Loucy (cell line): Measurements from ENCODE around the gene C20orf173.

Source experiments
- H2AFZ ChIP-seq: fragments of 200-600 bp; sonication (generic); 2 replicates; pipeline ENCODE4 v1.6.0; 2016; ENCODE audit warnings: antibody characterized with exemption, mild to moderate bottlenecking, low read length, moderate library complexity
- H3F3A ChIP-seq: fragments of 200-600 bp; 2 replicates; pipeline ENCODE4 v1.6.0; 2016; ENCODE audit warnings: antibody characterized with exemption, low read depth, mild to moderate bottlenecking
- H3K27me3 ChIP-seq: fragments of 200-600 bp; sonication (generic); 2 replicates; pipeline ENCODE4 v1.6.1; 2014; ENCODE audit warnings: low read length, mild to moderate bottlenecking; ENCODE audit not compliant: insufficient read depth, poor library complexity, severe bottlenecking
- H3K36me3 ChIP-seq: fragments of 200-600 bp; sonication (generic); 2 replicates; pipeline ENCODE4 v1.6.1; 2016; ENCODE audit warnings: low read length; ENCODE audit not compliant: insufficient read depth
- H3K4me1 ChIP-seq: fragments of 200-600 bp; sonication (generic); 2 replicates; pipeline ENCODE4 v1.5.1; 2014; ENCODE audit warnings: low read length, mild to moderate bottlenecking; ENCODE audit not compliant: insufficient read depth, poor library complexity, severe bottlenecking
- H3K4me2 ChIP-seq: fragments of 200-600 bp; sonication (generic); 2 replicates; pipeline ENCODE4 v1.6.0; 2014; ENCODE audit warnings: antibody characterized with exemption, low read length, low read depth, mild to moderate bottlenecking; ENCODE audit not compliant: poor library complexity, severe bottlenecking
- H3K4me3 ChIP-seq: fragments of 200-600 bp; sonication (generic); 2 replicates; pipeline ENCODE4 v1.5.1; 2014; ENCODE audit warnings: low read length, mild to moderate bottlenecking, mixed read lengths; ENCODE audit not compliant: poor library complexity, severe bottlenecking
- H3K79me2 ChIP-seq: fragments of 200-600 bp; sonication (generic); 2 replicates; pipeline ENCODE4 v1.6.1; 2014; ENCODE audit warnings: low read length; ENCODE audit not compliant: insufficient read depth
- H3K9ac ChIP-seq: fragments of 200-600 bp; sonication (generic); 2 replicates; pipeline ENCODE4 v1.6.0; 2014; ENCODE audit warnings: mild to moderate bottlenecking, low read depth, low read length, moderate library complexity; ENCODE audit not compliant: poor library complexity, severe bottlenecking
- H3K9me2 ChIP-seq: fragments of 200-600 bp; sonication (generic); replicated peaks from 2 replicates; pipeline ENCODE4 v1.6.1; 2016; ENCODE audit warnings: low read depth, low read length, mixed read lengths
- H3K9me3 ChIP-seq: fragments of 200-600 bp; sonication (generic); 2 replicates; pipeline ENCODE4 v1.6.1; 2014; ENCODE audit warnings: mild to moderate bottlenecking, antibody characterized with exemption, low read length, low read depth; ENCODE audit not compliant: insufficient read depth
- H4K20me1 ChIP-seq: fragments of 200-600 bp; sonication (generic); 2 replicates; pipeline ENCODE4 v1.6.0; 2014; ENCODE audit warnings: antibody characterized with exemption, low read length, mild to moderate bottlenecking; ENCODE audit not compliant: insufficient read depth, poor library complexity, severe bottlenecking
- CTCF ChIP-seq: fragments of 200-600 bp; sonication (generic); conservative IDR thresholded peaks from 2 replicates; pipeline ENCODE4 v1.5.1; 2014; ENCODE audit warnings: mild to moderate bottlenecking, antibody characterized with exemption, low read length
- EZH2phosphoT487 ChIP-seq: fragments of 200-600 bp; IDR thresholded peaks from 2 replicates; pipeline ENCODE4 v1.6.1; 2018; ENCODE audit warnings: antibody characterized with exemption, mild to moderate bottlenecking, moderate library complexity, borderline replicate concordance

C20orf173 gene

DNA sequence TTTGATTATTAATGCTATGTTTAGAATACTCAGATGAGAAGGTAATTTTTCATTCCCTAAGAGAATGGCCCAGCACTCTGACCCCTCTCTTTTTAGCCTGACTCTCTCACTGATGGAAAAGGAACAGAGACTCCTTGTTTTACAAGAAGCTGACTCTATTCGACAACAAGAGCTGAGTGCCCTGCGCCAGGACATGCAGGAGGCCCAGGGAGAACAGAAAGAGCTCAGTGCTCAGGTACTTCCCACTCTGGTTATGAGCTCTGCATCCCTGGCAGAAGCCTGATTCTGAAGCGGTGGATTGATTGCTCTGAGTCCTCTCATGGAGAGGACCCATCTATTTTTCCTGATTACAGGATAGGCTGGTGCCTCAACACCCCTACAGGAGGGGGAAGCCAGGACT, 33.0 kb downstream of the C20orf173 start:
- Histone ChIP-seq H3K36me3 (peaks cover 77% of the 10 kb centered on the region; the same call in 1 of the 2 replicates), H3K4me2 (no peak overlapping the region)

DNA sequence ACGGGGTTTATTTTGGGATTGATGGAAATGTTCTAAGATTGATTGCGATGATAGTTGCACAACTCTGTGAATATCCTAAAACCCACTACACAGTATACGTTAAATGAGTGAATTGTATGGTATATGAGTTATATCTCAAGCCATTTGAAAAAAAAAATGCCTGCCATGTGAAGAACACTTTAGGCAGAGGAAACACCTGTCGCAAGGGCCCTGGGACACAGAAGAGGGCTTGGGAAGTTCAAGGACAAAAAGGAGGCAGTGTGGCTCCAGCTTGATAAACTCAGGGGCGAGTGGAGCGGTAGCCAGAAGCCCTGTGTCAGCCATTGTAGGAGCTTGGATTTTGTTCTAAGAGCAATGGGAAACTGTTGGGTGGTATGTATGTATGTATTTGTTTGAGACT, 37.1 kb downstream of the C20orf173 start:
- TF ChIP-seq CTCF: no peak
- no peak for TF ChIP-seq EZH2phosphoT487
- Histone ChIP-seq H3F3A (no peaks in the 10 kb centered on the region), H3K4me2 (peak overlapping the region; percentile 87), H3K4me1 (peaks cover 11% of the 10 kb centered on the region), H3K9ac (peak overlapping the region; percentile 89), H3K9me2 (no peaks in the 10 kb centered on the region), H4K20me1 (no peaks in the 10 kb centered on the region), H3K27me3 (no peaks in the 10 kb centered on the region), H2AFZ (no peak overlapping the region), H3K79me2 (peaks cover 47% of the 10 kb centered on the region), H3K4me3 (peak overlapping the region; percentile 89), H3K9me3 (no peaks in the 10 kb centered on the region), H3K36me3 (peaks cover 47% of the 10 kb centered on the region; the same call in 1 of the 2 replicates)

More for the DNA sequence above, 33.0 kb downstream of the C20orf173 start:
- Histone ChIP-seq H3K9me2 (no peaks in the 10 kb centered on the region), H3K9ac (no peak overlapping the region), H3K4me1 (no peaks in the 10 kb centered on the region), H3F3A (no peaks in the 10 kb centered on the region), H4K20me1 (no peaks in the 10 kb centered on the region), H3K27me3 (no peaks in the 10 kb centered on the region), H3K79me2 (peaks cover 10% of the 10 kb centered on the region), H3K4me3 (no peak overlapping the region), H3K9me3 (no peaks in the 10 kb centered on the region), H2AFZ (no peak overlapping the region)
- TF ChIP-seq CTCF: no peak
- no peak for TF ChIP-seq EZH2phosphoT487

DNA sequence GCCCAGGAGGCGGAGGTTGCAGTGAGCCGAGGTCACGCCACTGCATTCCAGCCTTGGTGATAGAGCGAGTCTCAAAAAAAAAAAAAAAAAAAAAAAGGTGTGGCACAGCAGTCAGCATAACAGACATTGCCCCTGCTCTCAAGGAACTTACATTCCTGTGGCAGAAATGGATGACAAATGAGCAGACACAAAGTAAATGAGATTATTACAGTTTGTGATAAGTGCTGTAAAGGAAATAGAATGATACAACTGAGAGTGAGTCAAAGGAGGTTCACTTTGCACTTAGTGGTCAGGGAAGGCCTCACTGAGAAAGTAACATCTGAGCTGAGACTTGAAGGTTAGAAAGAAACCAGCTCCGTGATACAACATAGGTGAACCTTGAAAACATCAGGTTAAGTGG, 37.6 kb downstream of the C20orf173 start:
- Histone ChIP-seq H3K9ac (peak overlapping the region; percentile 89), H3K9me2 (no peaks in the 10 kb centered on the region), H3K4me1 (peaks cover 11% of the 10 kb centered on the region), H2AFZ (no peak overlapping the region), H4K20me1 (no peaks in the 10 kb centered on the region), H3F3A (no peaks in the 10 kb centered on the region), H3K4me2 (peak overlapping the region; percentile 87), H3K27me3 (no peaks in the 10 kb centered on the region), H3K79me2 (peaks cover 47% of the 10 kb centered on the region), H3K4me3 (peak overlapping the region; percentile 89), H3K9me3 (no peaks in the 10 kb centered on the region), H3K36me3 (peaks cover 42% of the 10 kb centered on the region; the same call in 1 of the 2 replicates)
- TF ChIP-seq CTCF (no peak), EZH2phosphoT487 (no peak)
